NCI-H345 treated with DMSO at 0.1 percent for 48 hours (cell line): Measurements from ENCODE around the gene THSD7A.

Experiments used
- DNase-seq: peaks from one replicate; lab custom pipeline; 2025; ENCODE audit not compliant: unreplicated experiment; lab: John Stamatoyannopoulos, UW

The THSD7A gene

GRCh38 chr7:11818281-11818680 lies 13.7 kb downstream of the THSD7A start:
- DNase-seq = no peak

GRCh38 chr7:11817111-11817740 lies 14.8 kb downstream of the THSD7A start:
- no peak for DNase-seq

GRCh38 chr7:11811709-11812108 lies 20.3 kb downstream of the THSD7A start:
- DNase-seq = no peak

GRCh38 chr7:11810043-11810625 lies 21.9 kb downstream of the THSD7A start:
- no peak for DNase-seq

GRCh38 chr7:11807000-11807399 lies 25.0 kb downstream of the THSD7A start:
- no peak for DNase-seq

GRCh38 chr7:11804621-11805020 lies 27.4 kb downstream of the THSD7A start:
- DNase-seq = no peak

- no peak for DNase-seq
Observed at GRCh38 chr7:11795231-11795630, 36.8 kb downstream of the THSD7A start.

- DNase-seq = no peak
Observed at GRCh38 chr7:11792166-11792565, 39.8 kb downstream of the THSD7A start.

- no peak for DNase-seq
Observed at GRCh38 chr7:11788568-11788967, 43.4 kb downstream of the THSD7A start.

GRCh38 chr7:11787534-11787933 lies 44.5 kb downstream of the THSD7A start:
- no peak for DNase-seq

- no peak for DNase-seq
Observed at GRCh38 chr7:11786186-11786585, 45.8 kb downstream of the THSD7A start.

GRCh38 chr7:11784769-11785536 lies 47.0 kb downstream of the THSD7A start:
- no peak for DNase-seq

GRCh38 chr7:11779864-11780674 lies 51.9 kb downstream of the THSD7A start:
- no peak for DNase-seq

GRCh38 chr7:11776039-11776438 lies 56.0 kb downstream of the THSD7A start:
- DNase-seq = no peak

- DNase-seq = no peak
Observed at GRCh38 chr7:11775401-11775800, 56.6 kb downstream of the THSD7A start.

- no peak for DNase-seq
Observed at GRCh38 chr7:11768263-11768662, 63.7 kb downstream of the THSD7A start.

GRCh38 chr7:11767148-11767547 lies 64.8 kb downstream of the THSD7A start:
- DNase-seq = no peak

GRCh38 chr7:11760372-11760771 lies 71.6 kb downstream of the THSD7A start:
- DNase-seq = peak; percentile 61

- no peak for DNase-seq
Observed at GRCh38 chr7:11758627-11759111, 73.3 kb downstream of the THSD7A start.

- DNase-seq = no peak
Observed at GRCh38 chr7:11757153-11757552, 74.8 kb downstream of the THSD7A start.

GRCh38 chr7:11754933-11755332 lies 77.1 kb downstream of the THSD7A start:
- no peak for DNase-seq
